Measurements from ENCODE around the gene OAT.

OAT gene

DNA sequence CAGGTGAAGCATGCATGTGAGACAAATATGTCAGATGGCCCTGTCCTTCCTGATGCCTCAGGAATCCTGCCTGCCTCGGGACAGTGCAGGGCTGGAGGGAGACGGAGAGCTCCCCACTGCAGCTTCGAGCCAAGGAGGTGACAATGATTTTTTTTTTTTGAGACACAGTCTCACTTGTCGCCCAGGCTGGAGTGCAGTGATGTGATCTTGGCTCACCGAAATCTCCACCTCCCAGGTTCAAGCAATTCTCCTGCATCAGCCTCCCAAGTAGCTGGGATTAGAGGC is 68.8 kb downstream of the OAT start:
- Mint-ChIP-seq H3K4me3 (no peak overlapping the region), H3K36me3 (no peaks in the 10 kb centered on the region), H3K27me3 (no peaks in the 10 kb centered on the region), H3K9me3 (ENCODE audit: low read depth) (no peaks in the 10 kb centered on the region), H3K27ac (no peak overlapping the region), H3K4me1 (ENCODE audit: low read depth) (peaks cover 8% of the 10 kb centered on the region)

DNA sequence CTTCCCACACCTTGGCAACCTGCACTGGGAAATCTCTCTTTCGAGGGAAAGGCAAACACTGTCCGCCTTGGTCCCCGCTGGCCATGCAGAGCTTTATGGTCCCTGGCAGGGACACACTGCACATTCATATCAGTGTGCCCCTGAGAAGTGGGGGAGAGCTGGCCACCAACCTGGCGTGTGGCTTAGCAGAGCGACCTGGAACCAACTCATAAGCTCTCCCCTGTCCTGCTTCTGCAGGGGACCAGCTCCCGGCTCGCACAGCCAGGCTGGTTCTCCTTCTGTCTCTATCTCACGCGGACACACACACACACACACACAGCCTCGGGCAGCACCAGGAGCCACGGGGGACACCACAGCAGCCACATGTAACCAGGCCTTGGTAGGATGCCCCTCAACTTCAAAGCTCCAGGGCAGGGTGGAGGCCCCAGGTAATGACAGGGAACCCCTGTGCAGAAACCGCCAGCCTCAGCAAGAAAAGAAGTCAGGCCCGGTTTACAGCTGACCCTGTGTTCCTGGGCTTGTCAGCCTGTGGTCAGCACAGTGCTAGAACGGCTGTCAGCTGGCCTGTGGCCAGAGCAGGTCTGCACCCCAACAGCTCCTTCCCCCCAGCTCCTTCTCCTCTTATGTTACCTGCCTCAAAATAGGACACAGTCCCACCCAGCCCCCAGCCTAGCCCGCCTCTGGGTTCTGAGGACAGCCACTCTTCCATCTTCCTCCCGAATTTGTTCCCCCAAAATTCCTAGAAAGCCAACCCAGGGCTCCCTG is 69.3 kb downstream of the OAT start:
- Mint-ChIP-seq H3K27me3 (no peaks in the 10 kb centered on the region), H3K27ac (no peak overlapping the region), H3K4me1 (ENCODE audit: low read depth) (peaks cover 3% of the 10 kb centered on the region), H3K36me3 (no peaks in the 10 kb centered on the region), H3K4me3 (no peak overlapping the region), H3K9me3 (ENCODE audit: low read depth) (no peaks in the 10 kb centered on the region)

DNA sequence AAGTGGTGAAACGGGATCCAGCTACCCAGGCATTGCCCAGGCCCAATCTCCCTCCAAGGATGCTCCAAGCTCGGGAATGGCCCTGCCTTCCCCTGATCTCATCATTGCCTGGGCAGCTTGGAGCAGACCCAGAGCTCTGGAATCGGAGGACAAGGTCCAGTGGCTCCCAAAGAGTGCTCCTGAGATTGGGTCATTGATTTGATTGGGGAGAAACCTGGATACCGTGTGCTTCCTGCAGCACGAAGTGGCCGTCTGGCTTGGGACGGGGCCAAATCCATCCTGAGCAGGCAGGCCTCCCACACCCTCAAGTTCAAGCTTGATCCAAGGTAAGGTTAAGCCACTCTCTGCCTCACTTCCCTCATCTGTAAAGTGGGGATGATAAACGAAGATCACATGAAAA is 69.9 kb downstream of the OAT start:
- Mint-ChIP-seq H3K9me3 (ENCODE audit: low read depth) (no peaks in the 10 kb centered on the region), H3K4me1 (ENCODE audit: low read depth) (no peaks in the 10 kb centered on the region), H3K27ac (no peak overlapping the region), H3K36me3 (no peaks in the 10 kb centered on the region), H3K27me3 (no peaks in the 10 kb centered on the region), H3K4me3 (no peak overlapping the region)

DNA sequence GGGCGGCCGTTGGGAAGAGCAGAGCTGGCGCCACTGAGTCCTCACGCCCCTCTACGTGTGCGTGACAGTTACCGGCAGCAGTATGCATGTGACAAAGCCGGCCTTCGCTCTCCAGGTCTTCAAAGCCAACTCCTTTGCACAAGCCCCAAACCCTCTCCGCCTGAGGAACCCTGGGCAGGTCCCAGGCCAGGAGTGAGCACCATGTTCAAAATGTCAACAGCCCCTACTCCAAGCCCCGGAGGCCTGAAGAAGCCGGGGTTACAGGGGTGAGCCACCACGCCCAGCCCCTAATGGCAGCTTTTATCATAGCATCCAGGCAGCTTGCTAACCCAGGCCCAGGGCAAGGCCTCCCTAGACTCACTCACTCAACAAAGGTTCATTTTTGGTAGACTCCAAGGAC is 70.8 kb downstream of the OAT start:
- no peaks in the 10 kb centered on the region for H3K4me1 Mint-ChIP-seq (ENCODE audit: low read depth)
- no peaks in the 10 kb centered on the region for H3K9me3 Mint-ChIP-seq (ENCODE audit: low read depth)
- no peak overlapping the region for H3K27ac Mint-ChIP-seq
- no peak overlapping the region for H3K4me3 Mint-ChIP-seq
- H3K27me3 Mint-ChIP-seq, result no peaks in the 10 kb centered on the region
- no peaks in the 10 kb centered on the region for H3K36me3 Mint-ChIP-seq

Measured in activated naive CD8-positive, alpha-beta T cell (primary cell).